GM21786 (cell line): ENCODE results near the gene EIF4E2.
"Not testable (repeated sequence)": the region's sequence is repeated elsewhere in the genome, so short reads cannot be mapped to it uniquely, and the experiment has no call there.

Experiments
- ATAC-seq: cut with Tn5 transposase; IDR thresholded peaks from one replicate; pipeline ENCODE4 v1.9.1; 2021; ENCODE audit not compliant: unreplicated experiment

The EIF4E2 gene

GRCh38 chr2:232521959-232522622 lies 28.4 kb upstream of the EIF4E2 start:
- no peak for ATAC-seq

- no peak for ATAC-seq
Observed at GRCh38 chr2:232522623-232523401, 27.7 kb upstream of the EIF4E2 start.

GRCh38 chr2:232523402-232523681 lies 27.1 kb upstream of the EIF4E2 start:
- ATAC-seq = no peak

- no peak for ATAC-seq
Observed at GRCh38 chr2:232523682-232524597, 26.5 kb upstream of the EIF4E2 start.

- no peak for ATAC-seq
Observed at GRCh38 chr2:232524771-232525170, 25.7 kb upstream of the EIF4E2 start.

- ATAC-seq = no peak
Observed at GRCh38 chr2:232525199-232525598, 25.3 kb upstream of the EIF4E2 start.

GRCh38 chr2:232525791-232526371 lies 24.6 kb upstream of the EIF4E2 start, which contains the start of gene CHRND:
TSS of gene CHRND (plus strand) at chr2:232526160. CDS start at chr2:232526216, 56 bp downstream.
- no peak for ATAC-seq

- ATAC-seq = no peak
Observed at GRCh38 chr2:232526372-232526941, 24.0 kb upstream of the EIF4E2 start.

GRCh38 chr2:232527905-232528470 lies 22.5 kb upstream of the EIF4E2 start:
- no peak for ATAC-seq

GRCh38 chr2:232528746-232529460 lies 21.6 kb upstream of the EIF4E2 start:
- ATAC-seq = no peak

GRCh38 chr2:232529806-232530547 lies 20.5 kb upstream of the EIF4E2 start:
- ATAC-seq = no peak

GRCh38 chr2:232530626-232531260 lies 19.7 kb upstream of the EIF4E2 start:
- no peak for ATAC-seq

GRCh38 chr2:232532419-232532818 lies 18.1 kb upstream of the EIF4E2 start:
- no peak for ATAC-seq

- ATAC-seq = not testable (repeated sequence)
Observed at GRCh38 chr2:232532821-232533220, 17.7 kb upstream of the EIF4E2 start.

GRCh38 chr2:232533944-232534710 lies 16.4 kb upstream of the EIF4E2 start:
- ATAC-seq = no peak

- ATAC-seq = no peak
Observed at GRCh38 chr2:232534940-232535651, 15.4 kb upstream of the EIF4E2 start.

GRCh38 chr2:232535761-232536530 lies 14.5 kb upstream of the EIF4E2 start:
- ATAC-seq = no peak
